A172 (cell line): Measurements from ENCODE around the gene GOLGA6L7. TPM values are rescaled to one million over a fixed set of nuclear protein-coding genes. Genes with fewer than 3 reads are reported as not detected.
"Not testable (repeated sequence)": the region's sequence is repeated elsewhere in the genome, so short reads cannot be mapped to it uniquely, and the experiment has no call there.

Experiments
- DNase-seq: peaks from one replicate; pipeline ENCODE4 v3.0.0-alpha.2; 2015; ENCODE audit warnings: low spot score
- total RNA-seq: library from RNA; depleted of rRNA; stranded (reverse); fragments of >200 nt; shearing (Covaris generic); gene quantifications from 2 replicates; pipeline ENCODE4 v1.2.3, GENCODE V29; 2014

GOLGA6L7 gene
- total RNA-seq, 1 experiment from 2014 or later = not detected

- DNase-seq = no peak
Observed at GRCh38 chr15:28884151-28884940, 35.9 kb upstream of the GOLGA6L7 start.

GRCh38 chr15:28881600-28881999 is 33.2 kb upstream of the GOLGA6L7 start:
- no peak for DNase-seq

- no peak for DNase-seq
Observed at GRCh38 chr15:28881170-28881569, 32.7 kb upstream of the GOLGA6L7 start.

- DNase-seq = no peak
Observed at GRCh38 chr15:28880680-28881079, 32.2 kb upstream of the GOLGA6L7 start.

- DNase-seq = no peak
Observed at GRCh38 chr15:28879551-28879950, 31.1 kb upstream of the GOLGA6L7 start.

- no peak for DNase-seq
Observed at GRCh38 chr15:28878209-28878608, 29.8 kb upstream of the GOLGA6L7 start.

- DNase-seq = no peak
Observed at GRCh38 chr15:28876845-28877185, 28.4 kb upstream of the GOLGA6L7 start.

- no peak for DNase-seq
Observed at GRCh38 chr15:28876131-28876844, 27.8 kb upstream of the GOLGA6L7 start.

GRCh38 chr15:28875461-28876000 is 27.1 kb upstream of the GOLGA6L7 start:
- DNase-seq = no peak

- no peak for DNase-seq
Observed at GRCh38 chr15:28873585-28874190, 25.2 kb upstream of the GOLGA6L7 start.

- no peak for DNase-seq
Observed at GRCh38 chr15:28873006-28873405, 24.6 kb upstream of the GOLGA6L7 start.

GRCh38 chr15:28871168-28871567 is 22.7 kb upstream of the GOLGA6L7 start:
- DNase-seq = no peak

- DNase-seq = no peak
Observed at GRCh38 chr15:28868744-28869345, 20.4 kb upstream of the GOLGA6L7 start.

GRCh38 chr15:28861589-28862293 is 13.3 kb upstream of the GOLGA6L7 start:
- DNase-seq = not testable (repeated sequence)

- no peak for DNase-seq
Observed at GRCh38 chr15:28861031-28861534, 12.6 kb upstream of the GOLGA6L7 start.

- not testable (repeated sequence) for DNase-seq
Observed at GRCh38 chr15:28854578-28854977, 6.1 kb upstream of the GOLGA6L7 start.

- not testable (repeated sequence) for DNase-seq
Observed at GRCh38 chr15:28853654-28854053, 5.2 kb upstream of the GOLGA6L7 start.

GRCh38 chr15:28849766-28850165 is 1.3 kb upstream of the GOLGA6L7 start:
- not testable (repeated sequence) for DNase-seq

- DNase-seq = not testable (repeated sequence)
Observed at GRCh38 chr15:28849271-28849670, 827 bp upstream of the GOLGA6L7 start.

GRCh38 chr15:28847959-28848358 is 485 bp downstream of the GOLGA6L7 start:
- DNase-seq = not testable (repeated sequence)

GRCh38 chr15:28847247-28847646 is 1.2 kb downstream of the GOLGA6L7 start:
- not testable (repeated sequence) for DNase-seq
